Mesodermal cell (in vitro differentiated cells): ENCODE measurements around the gene CAND2.

Experiments
- H3K27ac ChIP-seq: 2 replicates; pipeline ENCODE4 v1.7.0; 2013; ENCODE audit warnings: mild to moderate bottlenecking, low read depth, low read length, moderate library complexity; ENCODE audit not compliant: severe bottlenecking
- H3K36me3 ChIP-seq: 2 replicates; pipeline ENCODE4 v1.7.1; 2013; ENCODE audit warnings: mild to moderate bottlenecking, low read length, moderate library complexity; ENCODE audit not compliant: control insufficient read depth, insufficient read depth
- H3K4me1 ChIP-seq: one replicate; pipeline ENCODE4 v1.7.1; 2013; ENCODE audit warnings: mild to moderate bottlenecking, low read length; ENCODE audit not compliant: insufficient read depth, control insufficient read depth, poor library complexity, severe bottlenecking
- H3K4me3 ChIP-seq: 2 replicates; pipeline ENCODE4 v1.7.0; 2013; ENCODE audit warnings: low read length, control low read depth, mild to moderate bottlenecking; ENCODE audit not compliant: insufficient read depth, poor library complexity, severe bottlenecking; ENCODE audit errors: extremely low read depth
- H3K9me3 ChIP-seq: 2 replicates; pipeline ENCODE4 v1.7.1; 2013; ENCODE audit warnings: mild to moderate bottlenecking, low read length, moderate library complexity; ENCODE audit not compliant: control insufficient read depth
- WGBS, 2 experiments: methylation state at CpG; one replicate each; pipeline ENCODE4 v1.1.5; 2013; ENCODE audit warnings: missing lambda C conversion rate in 2 of 2; ENCODE audit not compliant: insufficient coverage in 2 of 2; 5-methylcytosine and 5-hydroxymethylcytosine counted together

CAND2 gene

GRCh38 chr3:12862387-12862786 lies 65.9 kb downstream of the CAND2 start:
- WGBS, 2 experiments = 94 to 95% methylated on average over 8 of the region's 8 CpGs
- H3K9me3 ChIP-seq = no peaks in the 10 kb centered on the region
- H3K4me1 ChIP-seq = no peaks in the 10 kb centered on the region
- no peak overlapping the region for H3K27ac ChIP-seq
- no peaks in the 10 kb centered on the region for H3K36me3 ChIP-seq
- H3K4me3 ChIP-seq = no peak overlapping the region

- Histone ChIP-seq H3K4me1 (peaks cover 4% of the 10 kb centered on the region), H3K9me3 (no peaks in the 10 kb centered on the region), H3K4me3 (no peak overlapping the region), H3K27ac (no peak overlapping the region), H3K36me3 (no peaks in the 10 kb centered on the region)
- 88 to 96% methylated on average over 4 of the region's 4 CpGs for WGBS, 2 experiments
Measured at GRCh38 chr3:12865271-12865670, 68.8 kb downstream of the CAND2 start.

- no peak overlapping the region for H3K4me3 ChIP-seq
- H3K9me3 ChIP-seq = no peaks in the 10 kb centered on the region
- peaks cover 4% of the 10 kb centered on the region for H3K4me1 ChIP-seq
- no peak overlapping the region for H3K27ac ChIP-seq
- H3K36me3 ChIP-seq = no peaks in the 10 kb centered on the region
- 74 to 83% methylated on average over 4 to 6 of the region's 6 CpGs for WGBS, 2 experiments
Measured at GRCh38 chr3:12866836-12867235, 70.4 kb downstream of the CAND2 start.

DNA sequence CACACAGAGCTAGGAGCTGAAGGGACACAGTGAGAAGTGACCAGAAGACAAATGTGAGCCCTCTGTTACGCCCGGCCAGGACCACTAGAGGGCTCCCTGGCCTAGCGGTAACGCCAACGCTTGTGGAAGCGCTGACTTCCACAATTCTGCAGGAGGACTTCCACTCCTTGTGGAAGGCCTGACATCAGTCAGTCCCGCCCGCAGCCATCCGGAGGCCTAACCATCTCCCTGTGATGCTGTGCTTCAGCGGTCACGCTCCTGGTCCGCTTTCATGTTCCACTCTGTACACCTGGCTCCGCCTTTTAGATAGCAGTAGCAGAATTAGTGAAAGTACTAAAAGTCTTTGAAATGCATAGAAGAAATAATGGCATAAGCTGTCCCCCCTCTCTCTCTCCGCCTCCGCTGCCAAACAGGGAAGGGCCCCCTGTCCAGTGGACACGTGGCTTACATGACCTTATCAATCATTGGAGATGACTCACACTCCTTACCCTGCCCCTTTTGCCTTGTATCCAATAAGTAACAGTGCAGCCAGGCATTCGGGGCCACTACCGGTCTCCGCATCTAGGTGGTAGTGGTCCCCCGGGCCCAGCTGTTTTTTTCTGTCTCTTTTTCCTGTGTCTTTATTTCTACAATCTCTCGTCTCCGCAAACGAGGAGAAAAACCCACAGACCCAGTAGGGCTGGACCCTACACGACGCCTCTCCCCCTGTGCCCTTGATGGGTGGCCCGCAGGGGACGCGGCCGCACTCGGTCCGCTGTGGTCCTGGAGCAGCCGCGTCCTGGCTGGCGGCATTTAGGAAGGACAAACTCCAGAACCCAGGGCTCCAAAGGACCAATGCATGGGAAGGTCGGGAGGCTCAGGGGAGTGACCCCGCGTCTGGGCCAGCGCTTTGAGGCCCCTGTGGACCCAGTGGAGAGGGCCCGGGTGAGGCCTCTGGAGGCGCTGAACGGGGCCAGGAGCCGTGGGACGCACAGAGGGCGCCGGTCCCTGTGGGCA lies 71.9 kb downstream of the CAND2 start:
- peak overlapping the region; percentile 47 for H3K4me3 ChIP-seq
- peaks cover 4% of the 10 kb centered on the region for H3K4me1 ChIP-seq
- 3 to 5% methylated on average over 39 of the region's 45 CpGs for WGBS, 2 experiments
- H3K27ac ChIP-seq = peak overlapping the region; percentile 93
- H3K36me3 ChIP-seq = no peaks in the 10 kb centered on the region
- H3K9me3 ChIP-seq = no peaks in the 10 kb centered on the region

- H3K9me3 ChIP-seq = no peaks in the 10 kb centered on the region
- H3K36me3 ChIP-seq = no peaks in the 10 kb centered on the region
- WGBS, 2 experiments = 6 to 13% methylated on average over 10 to 16 of the region's 28 CpGs
- H3K27ac ChIP-seq = peak overlapping the region; percentile 93
- peak overlapping the region; percentile 47 for H3K4me3 ChIP-seq
- peaks cover 4% of the 10 kb centered on the region for H3K4me1 ChIP-seq
Measured at GRCh38 chr3:12869035-12869621, 72.6 kb downstream of the CAND2 start.

DNA sequence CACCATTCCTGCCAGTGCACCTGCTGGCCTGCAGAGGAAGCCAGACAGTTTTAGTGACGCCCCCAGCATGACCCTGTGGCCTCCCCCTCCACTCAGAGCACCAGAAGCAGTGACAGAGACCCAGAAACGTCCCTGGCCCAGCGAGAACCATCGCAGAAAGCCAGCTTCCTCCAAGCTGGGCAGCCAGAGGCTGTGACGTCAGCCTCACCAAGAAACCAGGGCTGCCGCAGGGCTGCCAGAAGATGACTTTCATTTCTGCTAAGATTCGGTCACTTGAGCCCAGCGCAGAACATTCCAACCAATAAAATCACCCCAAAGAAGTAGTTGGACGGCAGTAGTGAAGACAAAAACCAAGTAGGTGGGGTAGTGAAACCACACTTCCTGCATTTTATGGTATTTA lies 74.5 kb downstream of the CAND2 start:
- Histone ChIP-seq H3K27ac (no peak overlapping the region), H3K9me3 (no peaks in the 10 kb centered on the region), H3K36me3 (no peaks in the 10 kb centered on the region), H3K4me3 (no peak overlapping the region), H3K4me1 (peaks cover 4% of the 10 kb centered on the region)
- WGBS, 2 experiments = 69 to 75% methylated on average over 5 of the region's 9 CpGs

DNA sequence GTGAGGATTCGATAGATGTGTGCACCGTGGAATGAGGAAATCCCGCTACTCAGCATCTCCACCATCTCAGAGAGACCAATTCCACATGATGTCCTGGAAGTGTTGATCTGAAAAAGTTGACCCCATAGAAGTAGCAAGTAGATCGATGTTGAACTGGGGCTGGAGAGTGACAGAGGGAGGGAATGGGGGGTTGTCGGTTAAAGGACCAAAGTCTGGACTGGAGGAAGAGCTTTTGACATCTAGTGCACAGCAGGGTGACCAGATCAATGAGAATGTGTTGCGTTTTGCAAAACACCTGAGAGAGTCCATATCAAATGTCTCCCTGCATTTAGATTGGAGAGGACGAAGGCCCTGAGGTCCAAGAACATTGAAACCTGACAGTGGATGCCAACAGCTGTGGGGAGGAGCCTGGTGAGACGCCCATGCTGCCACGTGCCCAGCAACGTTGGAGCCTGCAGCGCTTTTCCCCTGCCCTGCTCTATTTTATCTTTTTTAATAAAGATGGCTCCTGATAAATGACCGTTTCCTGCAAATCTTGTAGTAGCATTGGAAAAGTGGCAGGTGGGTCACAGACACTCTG lies 75.0 kb downstream of the CAND2 start:
- Histone ChIP-seq H3K4me1 (peaks cover 5% of the 10 kb centered on the region), H3K9me3 (no peaks in the 10 kb centered on the region), H3K36me3 (no peaks in the 10 kb centered on the region), H3K27ac (no peak overlapping the region), H3K4me3 (no peak overlapping the region)
- 77% methylated on average over 4 to 9 of the region's 12 CpGs for WGBS, 2 experiments

- Histone ChIP-seq H3K4me3 (no peak overlapping the region), H3K9me3 (no peaks in the 10 kb centered on the region), H3K36me3 (no peaks in the 10 kb centered on the region), H3K4me1 (peaks cover 8% of the 10 kb centered on the region), H3K27ac (no peak overlapping the region)
- 18 to 20% methylated on average over 40 to 44 of the region's 60 CpGs for WGBS, 2 experiments
Measured at GRCh38 chr3:12875857-12876836, 79.7 kb downstream of the CAND2 start.

GRCh38 chr3:12877040-12877439 lies 80.6 kb downstream of the CAND2 start:
- Histone ChIP-seq H3K4me1 (peaks cover 8% of the 10 kb centered on the region), H3K36me3 (no peaks in the 10 kb centered on the region), H3K27ac (no peak overlapping the region), H3K9me3 (no peaks in the 10 kb centered on the region), H3K4me3 (no peak overlapping the region)
- 93% methylated on average over 6 to 7 of the region's 7 CpGs for WGBS, 2 experiments

DNA sequence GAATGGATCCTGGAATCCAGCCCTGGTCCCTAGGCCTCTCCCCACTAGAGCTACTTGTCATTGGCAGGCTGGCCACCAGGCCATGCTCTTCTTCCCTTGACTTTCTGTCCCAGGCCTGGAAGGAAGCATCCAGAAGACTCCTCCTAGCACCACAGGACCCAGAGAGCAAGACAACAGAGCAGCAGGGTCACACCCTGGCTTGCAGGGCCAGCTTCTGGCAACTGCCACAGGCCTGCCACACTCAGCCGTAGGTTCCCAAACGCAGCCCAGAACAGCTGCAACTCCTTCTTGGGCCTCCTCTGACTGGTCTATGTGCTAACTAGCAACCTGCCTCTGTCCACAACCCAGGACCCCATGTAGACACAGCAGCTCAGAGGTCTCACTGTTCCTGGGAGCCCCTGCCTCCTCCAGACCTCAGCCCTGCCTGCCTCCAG lies 81.7 kb downstream of the CAND2 start:
- Histone ChIP-seq H3K27ac (no peak overlapping the region), H3K9me3 (no peaks in the 10 kb centered on the region)
- 85 to 90% methylated on average over 2 of the region's 2 CpGs for WGBS, 2 experiments

More for the DNA sequence above, 81.7 kb downstream of the CAND2 start:
- Histone ChIP-seq H3K36me3 (no peaks in the 10 kb centered on the region), H3K4me3 (no peak overlapping the region), H3K4me1 (peaks cover 8% of the 10 kb centered on the region)
